Osteoblast (primary cell): Measurements from ENCODE around the gene LAPTM5. TPM values are rescaled to one million over a fixed set of nuclear protein-coding genes. Genes with fewer than 3 reads are reported as not detected.

Experiments used
- DNase-seq: peaks from one replicate; pipeline ENCODE4 v3.0.0; 2011; ENCODE audit warnings: low spot score, mixed read lengths; ENCODE audit not compliant: insufficient read length; ENCODE audit errors: missing footprints
- H2AFZ ChIP-seq: 2 replicates; pipeline ENCODE4 v1.6.0; 2011; ENCODE audit warnings: mild to moderate bottlenecking, low read length
- H3K27ac ChIP-seq: 2 replicates; pipeline ENCODE4 v1.5.1; 2011; ENCODE audit warnings: mild to moderate bottlenecking, low read depth, low read length, moderate library complexity
- H3K27me3 ChIP-seq: 2 replicates; pipeline ENCODE4 v1.6.0; 2012; ENCODE audit warnings: mild to moderate bottlenecking, control low read depth, inconsistent platforms, low read length, moderate library complexity; ENCODE audit not compliant: insufficient read depth
- H3K36me3 ChIP-seq: 2 replicates; pipeline ENCODE4 v1.5.1; 2011; ENCODE audit warnings: mild to moderate bottlenecking, low read length, control low read depth, moderate library complexity; ENCODE audit not compliant: insufficient read depth
- H3K4me1 ChIP-seq: 2 replicates; pipeline ENCODE4 v1.5.1; 2011; ENCODE audit warnings: mild to moderate bottlenecking, low read length, control low read depth, moderate library complexity; ENCODE audit not compliant: insufficient read depth
- H3K4me2 ChIP-seq: 2 replicates; pipeline ENCODE4 v1.6.0; 2011; ENCODE audit warnings: mild to moderate bottlenecking, low read length; ENCODE audit not compliant: insufficient read depth
- H3K4me3 ChIP-seq: fragments of 200-600 bp; sonication (generic); 3 replicates; pipeline ENCODE4 v1.5.1; 2012; ENCODE audit warnings: mild to moderate bottlenecking, low read length, inconsistent platforms; ENCODE audit not compliant: insufficient read depth
- H3K79me2 ChIP-seq: 2 replicates; pipeline ENCODE4 v1.6.0; 2012; ENCODE audit warnings: mild to moderate bottlenecking, low read length, control low read depth, inconsistent platforms; ENCODE audit not compliant: insufficient read depth
- H3K9me3 ChIP-seq: 2 replicates; pipeline ENCODE4 v1.5.1; 2011; ENCODE audit warnings: low read depth, low read length, control low read depth
- H4K20me1 ChIP-seq: 2 replicates; pipeline ENCODE4 v1.6.0; 2012; ENCODE audit warnings: mild to moderate bottlenecking, low read length, control low read depth; ENCODE audit not compliant: insufficient read depth
- total RNA-seq: library from RNA; depleted of rRNA; stranded (reverse); fragments of >200 nt; gene quantifications from 2 replicates; pipeline ENCODE4 v1.2.3, GENCODE V29; 2012
- TF ChIP-seq, protein P1 (sequence below): IDR thresholded peaks from 2 replicates; pipeline ENCODE4 v1.5.1; 2011; ENCODE audit warnings: mild to moderate bottlenecking, low read depth, low read length, moderate library complexity; ENCODE audit errors: extremely low read depth

The LAPTM5 gene
- total RNA-seq, 1 donor: 0.72 TPM

DNA sequence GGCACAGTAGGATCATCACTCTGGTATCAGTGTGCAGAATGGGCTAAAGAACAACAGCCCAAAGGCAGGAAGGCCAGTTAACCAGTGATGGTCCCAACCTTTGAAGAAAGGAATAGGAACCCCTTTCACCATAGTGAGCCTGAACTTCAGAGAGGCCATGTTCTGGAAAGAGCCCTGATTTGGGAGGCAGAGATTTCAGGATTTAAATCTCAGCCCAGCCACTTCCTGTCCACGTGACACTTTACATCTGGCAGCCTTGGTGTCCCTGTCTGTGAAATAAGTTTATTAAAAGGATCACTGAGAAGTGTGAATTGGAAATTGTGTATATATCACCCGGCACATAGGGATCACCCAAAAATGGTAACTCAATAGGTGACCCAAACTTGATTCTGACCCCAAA lies 47.2 kb downstream of the LAPTM5 start:
- DNase-seq: peak; percentile 25
- Histone ChIP-seq H3K4me1 (no peaks in the 10 kb centered on the region), H4K20me1 (no peaks in the 10 kb centered on the region), H3K36me3 (no peaks in the 10 kb centered on the region), H3K27me3 (peaks cover 24% of the 10 kb centered on the region), H3K4me3 (no peak overlapping the region), H3K27ac (no peak overlapping the region), H2AFZ (no peak overlapping the region), H3K9me3 (no peaks in the 10 kb centered on the region), H3K79me2 (no peaks in the 10 kb centered on the region), H3K4me2 (no peak overlapping the region)
- TF ChIP-seq, protein P1, sequence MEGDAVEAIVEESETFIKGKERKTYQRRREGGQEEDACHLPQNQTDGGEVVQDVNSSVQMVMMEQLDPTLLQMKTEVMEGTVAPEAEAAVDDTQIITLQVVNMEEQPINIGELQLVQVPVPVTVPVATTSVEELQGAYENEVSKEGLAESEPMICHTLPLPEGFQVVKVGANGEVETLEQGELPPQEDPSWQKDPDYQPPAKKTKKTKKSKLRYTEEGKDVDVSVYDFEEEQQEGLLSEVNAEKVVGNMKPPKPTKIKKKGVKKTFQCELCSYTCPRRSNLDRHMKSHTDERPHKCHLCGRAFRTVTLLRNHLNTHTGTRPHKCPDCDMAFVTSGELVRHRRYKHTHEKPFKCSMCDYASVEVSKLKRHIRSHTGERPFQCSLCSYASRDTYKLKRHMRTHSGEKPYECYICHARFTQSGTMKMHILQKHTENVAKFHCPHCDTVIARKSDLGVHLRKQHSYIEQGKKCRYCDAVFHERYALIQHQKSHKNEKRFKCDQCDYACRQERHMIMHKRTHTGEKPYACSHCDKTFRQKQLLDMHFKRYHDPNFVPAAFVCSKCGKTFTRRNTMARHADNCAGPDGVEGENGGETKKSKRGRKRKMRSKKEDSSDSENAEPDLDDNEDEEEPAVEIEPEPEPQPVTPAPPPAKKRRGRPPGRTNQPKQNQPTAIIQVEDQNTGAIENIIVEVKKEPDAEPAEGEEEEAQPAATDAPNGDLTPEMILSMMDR: no peak

DNA sequence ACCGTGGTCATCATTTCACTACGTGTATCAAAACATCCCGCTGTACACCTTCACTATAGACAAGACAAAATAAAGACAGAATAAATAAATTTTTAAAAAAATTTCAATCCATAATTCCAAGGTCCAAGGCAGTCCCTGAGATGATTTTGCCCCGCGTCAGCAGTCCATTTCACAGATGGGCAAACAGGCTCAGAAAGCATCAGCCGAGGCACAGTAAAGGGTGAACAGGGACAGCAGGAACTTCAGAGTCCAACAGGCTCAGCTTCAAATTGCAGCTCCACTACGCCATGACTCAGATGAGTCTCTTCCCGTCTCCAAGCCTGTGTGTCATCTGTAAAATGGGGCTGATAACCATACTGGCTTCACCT lies 49.2 kb downstream of the LAPTM5 start:
- H3K4me3 ChIP-seq: no peak overlapping the region
- no peaks in the 10 kb centered on the region for H3K79me2 ChIP-seq
- no peak overlapping the region for H2AFZ ChIP-seq
- no peak overlapping the region for H3K27ac ChIP-seq
- peaks cover 24% of the 10 kb centered on the region for H3K27me3 ChIP-seq
- no peaks in the 10 kb centered on the region for H4K20me1 ChIP-seq
- DNase-seq: no peak
- no peaks in the 10 kb centered on the region for H3K9me3 ChIP-seq
- H3K4me1 ChIP-seq: no peaks in the 10 kb centered on the region
- H3K4me2 ChIP-seq: no peak overlapping the region
- TF ChIP-seq, protein P1: no peak
- no peaks in the 10 kb centered on the region for H3K36me3 ChIP-seq

DNA sequence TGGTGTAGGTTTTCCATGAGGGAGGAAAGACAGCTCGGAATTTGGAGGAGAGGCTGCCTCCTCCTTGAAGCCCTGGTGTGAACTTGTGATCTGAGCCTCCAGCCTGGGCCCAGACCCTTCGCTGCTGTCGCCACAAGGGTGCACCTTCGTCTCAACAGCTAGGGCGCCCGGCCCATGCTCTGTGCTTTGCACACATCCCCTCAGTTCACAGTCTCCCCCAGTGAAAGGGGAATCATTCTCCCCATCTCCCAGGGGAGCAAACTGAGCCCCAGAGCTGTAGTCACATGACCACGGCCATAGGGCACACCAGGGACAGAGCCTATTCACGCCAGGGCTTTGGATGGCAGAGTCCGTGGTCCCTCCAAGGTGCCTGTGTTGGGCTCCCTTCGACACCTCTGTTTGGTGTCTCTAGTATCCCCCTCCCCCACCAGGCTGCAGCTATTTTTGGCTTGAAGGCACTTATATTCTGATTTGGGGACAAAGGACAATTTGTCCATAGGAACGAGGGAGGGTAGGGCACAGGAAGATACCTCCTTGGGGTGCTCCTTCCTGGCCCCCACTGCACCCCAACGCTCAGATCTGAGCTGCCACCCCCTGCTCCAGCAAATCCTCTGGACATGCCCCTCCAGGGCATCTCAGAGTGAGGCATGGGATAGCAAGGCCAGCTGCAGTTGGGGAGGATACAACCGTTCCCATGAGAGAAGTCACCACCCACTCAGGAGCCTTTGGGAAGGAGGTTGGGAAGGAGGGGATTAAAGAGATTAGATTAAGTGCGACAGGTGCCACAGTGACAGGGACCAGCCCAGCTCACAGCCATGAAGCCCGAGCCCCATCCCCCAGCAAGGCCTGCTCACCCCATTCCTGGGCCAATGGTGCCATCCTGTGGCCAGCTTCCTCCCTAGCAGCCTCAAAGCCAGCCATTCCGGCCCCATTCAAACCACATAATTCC lies 49.9 kb downstream of the LAPTM5 start:
- peak; percentile 93 for DNase-seq
- no peaks in the 10 kb centered on the region for H3K4me1 ChIP-seq
- no peaks in the 10 kb centered on the region for H3K36me3 ChIP-seq

DNA sequence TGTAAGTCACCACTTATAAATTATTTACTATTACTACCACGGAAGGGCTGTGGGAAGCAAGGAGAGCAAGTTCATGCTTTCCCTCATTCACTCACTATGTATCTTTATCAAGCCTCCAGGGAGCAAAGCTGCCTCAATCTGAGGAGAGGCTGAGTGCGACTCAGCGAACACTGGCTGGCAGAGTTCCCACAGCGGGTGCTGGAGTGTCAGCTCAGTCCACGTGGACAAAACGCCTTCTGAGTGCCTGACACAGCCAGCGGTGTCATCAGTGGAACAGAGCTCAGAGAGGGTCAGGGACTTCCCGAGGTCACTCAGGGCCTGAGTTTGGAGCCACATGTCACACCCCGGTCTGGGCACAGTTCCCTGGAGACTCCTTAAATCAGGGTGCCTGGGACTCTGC lies 51.0 kb downstream of the LAPTM5 start:
- Histone ChIP-seq H3K4me1 (no peaks in the 10 kb centered on the region), H3K27me3 (peaks cover 11% of the 10 kb centered on the region), H3K4me2 (no peak overlapping the region), H3K27ac (no peak overlapping the region), H4K20me1 (no peaks in the 10 kb centered on the region), H3K9me3 (no peaks in the 10 kb centered on the region), H3K36me3 (no peaks in the 10 kb centered on the region), H3K79me2 (no peaks in the 10 kb centered on the region), H3K4me3 (no peak overlapping the region), H2AFZ (no peak overlapping the region)
- TF ChIP-seq, protein P1: no peak
- peak; percentile 93 for DNase-seq

More for the DNA sequence above, 49.9 kb downstream of the LAPTM5 start:
- Histone ChIP-seq H2AFZ (no peak overlapping the region), H3K4me3 (no peak overlapping the region), H3K9me3 (no peaks in the 10 kb centered on the region), H3K79me2 (no peaks in the 10 kb centered on the region), H4K20me1 (no peaks in the 10 kb centered on the region), H3K27me3 (peaks cover 22% of the 10 kb centered on the region), H3K27ac (no peak overlapping the region), H3K4me2 (no peak overlapping the region)
- TF ChIP-seq, protein P1: peak; percentile 93
